ENCODE measurements around the gene GNPNAT1. TPM values are rescaled to one million over a fixed set of nuclear protein-coding genes. Genes with fewer than 3 reads are reported as not detected.

GNPNAT1 gene
- total RNA-seq, 1 experiment from 2014 or later = 33.7 TPM

GRCh38 chr14:52755607-52756316 is 35.6 kb downstream of the GNPNAT1 start:
- Histone ChIP-seq H3K4me2 (ENCODE audit: low read length) (no peak overlapping the region), H3K9ac (ENCODE audit: low read length) (no peak overlapping the region), H2AFZ (ENCODE audit: low read depth, low read length, poor library complexity, severe bottlenecking) (no peak overlapping the region), H3K4me3 (replicated peaks in 1 of 2; ENCODE audit: low read depth in 1 of 2, low read length in 2 of 2) (no peak overlapping the region), H3K27me3 (ENCODE audit: insufficient read depth, low read length) (no peaks in the 10 kb centered on the region), H4K20me1 (ENCODE audit: insufficient read depth) (no peaks in the 10 kb centered on the region), H3K9me3 (ENCODE audit: control insufficient read depth in 1 of 2, insufficient read depth in 1 of 2, low read depth in 1 of 2, low read length in 2 of 2) (no peaks in the 10 kb centered on the region), H3K27ac (ENCODE audit: low read depth, low read length) (no peak overlapping the region), H3K9me2 (ENCODE audit: insufficient read depth) (no peaks in the 10 kb centered on the region), H3K79me2 (ENCODE audit: insufficient read depth, low read length) (no peaks in the 10 kb centered on the region), H3K4me1 (ENCODE audit: control insufficient read depth in 1 of 2, insufficient read depth in 2 of 2, low read length in 2 of 2) (no peaks in the 10 kb centered on the region), H3K36me3 (ENCODE audit: control insufficient read depth in 1 of 2, insufficient read depth in 2 of 2, low read length in 2 of 2) (peaks cover 0 to 9% of the 10 kb centered on the region in 2 experiments; a peak in 2 of 4 replicates)
- ChIA-PET CTCF (no interaction called here), POLR2A (interaction anchor here (0.5 kb wide), 1 partner anchor 370 kb away, joined by 3 read pairs; no protein-coding TSS in a partner anchor), RAD21 (ENCODE audit: low non-redundant PET in 1 of 2, low total read pairs in 2 of 2, uncharacterized antibody in 2 of 2, unreplicated experiment in 2 of 2) (no interaction called here)
- intact Hi-C loops (cut with micrococcal nuclease) = no loop called here
- ATAC-seq = no peak
- DNase-seq (ENCODE audit: low read depth, low spot score) = no peak
- BruUV-seq (replicated peaks) = no TSS peak
- no peak for TF ChIP-seq SIN3A (IDR thresholded peaks at IDR 0.05; ENCODE audit: low read depth)
- no peak for TF ChIP-seq CEBPB (IDR thresholded peaks at IDR 0.05; ENCODE audit: low read depth)
- TF ChIP-seq ZNF274 (IDR thresholded peaks at IDR 0.05; ENCODE audit: low read depth, low read length) = no peak
- TF ChIP-seq FOSL1 (IDR thresholded peaks at IDR 0.05; ENCODE audit: low read depth) = no peak
- TF ChIP-seq ATF3 (IDR thresholded peaks at IDR 0.05) = no peak

- no peaks in the 10 kb centered on the region for H3K79me2 ChIP-seq (ENCODE audit: insufficient read depth, low read length)
- no peaks in the 10 kb centered on the region for H3K9me2 ChIP-seq (ENCODE audit: insufficient read depth)
- DNase-seq (ENCODE audit: low read depth, low spot score) = no peak
- no peaks in the 10 kb centered on the region for H4K20me1 ChIP-seq (ENCODE audit: insufficient read depth)
- POLR2A ChIA-PET = no interaction called here
- H3K9ac ChIP-seq (ENCODE audit: low read length) = no peak overlapping the region
- no TSS peak for BruUV-seq (replicated peaks)
- no peaks in the 10 kb centered on the region for H3K27me3 ChIP-seq (ENCODE audit: insufficient read depth, low read length)
- H3K9me3 ChIP-seq (ENCODE audit: control insufficient read depth in 1 of 2, insufficient read depth in 1 of 2, low read depth in 1 of 2, low read length in 2 of 2) = no peaks in the 10 kb centered on the region
- intact Hi-C loops (cut with micrococcal nuclease) = no loop called here
- no peak for ATAC-seq
- H3K36me3 ChIP-seq (ENCODE audit: control insufficient read depth in 1 of 2, insufficient read depth in 2 of 2, low read length in 2 of 2) = no peaks in the 10 kb centered on the region; a peak in 1 of 4 replicates
- peaks cover 0 to 6% of the 10 kb centered on the region in 2 experiments; a peak in 1 of 4 replicates for H3K4me1 ChIP-seq (ENCODE audit: control insufficient read depth in 1 of 2, insufficient read depth in 2 of 2, low read length in 2 of 2)
- RAD21 ChIA-PET (ENCODE audit: low non-redundant PET in 1 of 2, low total read pairs in 2 of 2, uncharacterized antibody in 2 of 2, unreplicated experiment in 2 of 2) = no interaction called here
- no peak overlapping the region for H3K4me3 ChIP-seq (replicated peaks in 1 of 2; ENCODE audit: low read depth in 1 of 2, low read length in 2 of 2)
- no peak overlapping the region for H2AFZ ChIP-seq (ENCODE audit: low read depth, low read length, poor library complexity, severe bottlenecking)
- no peak overlapping the region for H3K27ac ChIP-seq (ENCODE audit: low read depth, low read length)
- H3K4me2 ChIP-seq (ENCODE audit: low read length) = no peak overlapping the region
- CTCF ChIA-PET = no interaction called here
- TF ChIP-seq ELF1 (IDR thresholded peaks at IDR 0.05; ENCODE audit: borderline replicate concordance, low read depth) (no peak), RAD21 (IDR thresholded peaks at IDR 0.05; ENCODE audit: low read depth) (no peak), EZH2phosphoT487 (IDR thresholded peaks at IDR 0.05; ENCODE audit: borderline replicate concordance) (no peak), ATF3 (IDR thresholded peaks at IDR 0.05) (no peak), YY1 (IDR thresholded peaks at IDR 0.05; ENCODE audit: extremely low read depth, insufficient replicate concordance, low read depth, low read length) (no peak), CEBPB (IDR thresholded peaks at IDR 0.05; ENCODE audit: low read depth) (no peak), SP1 (IDR thresholded peaks at IDR 0.05; ENCODE audit: low read depth) (no peak), ZBTB33 (IDR thresholded peaks at IDR 0.05; ENCODE audit: extremely low read depth, insufficient replicate concordance, low read length) (no peak), MAX (IDR thresholded peaks at IDR 0.05) (no peak), SRF (IDR thresholded peaks at IDR 0.05; ENCODE audit: low read depth) (no peak), POLR2A (IDR thresholded peaks at IDR 0.05; ENCODE audit: borderline replicate concordance, extremely low read depth, insufficient read depth, insufficient read length) (no peak), CBX3 (IDR thresholded peaks at IDR 0.05; ENCODE audit: low read depth) (no peak)
Observed at GRCh38 chr14:52748647-52749292, 42.6 kb downstream of the GNPNAT1 start.

All from HCT116 (cell line).